Thymus (tissue), 11 donors: ENCODE measurements around the gene DHX34. TPM values are rescaled to one million over a fixed set of nuclear protein-coding genes. Genes with fewer than 3 reads are reported as not detected.
A peak's percentile ranks its signal among the peaks of the same experiment; 100 is the strongest.

ENCODE experiments used
- DNase-seq, 9 donors: peaks; one replicate each; pipeline ENCODE4 v3.0.0-alpha.2; 2013; ENCODE audit warnings: low spot score in 9 of 9, low read depth in 6 of 9, missing footprints in 1 of 9
- H3K27ac ChIP-seq, 2 donors: one replicate each; pipeline ENCODE4 v1.5.1; 2013; ENCODE audit warnings: control low read depth in 1 of 2, low read depth in 1 of 2, low read length in 1 of 2, mild to moderate bottlenecking in 1 of 2, moderate library complexity in 1 of 2
- H3K27me3 ChIP-seq, 2 donors: one replicate each; pipeline ENCODE4 v1.5.1; 2013; ENCODE audit warnings: low read length in 1 of 2; ENCODE audit not compliant: control insufficient read depth in 2 of 2, insufficient read depth in 1 of 2
- H3K36me3 ChIP-seq, 2 donors: one replicate each; pipeline ENCODE4 v1.5.1; 2013; ENCODE audit warnings: low read length in 1 of 2, mild to moderate bottlenecking in 1 of 2, moderate library complexity in 1 of 2; ENCODE audit not compliant: control insufficient read depth in 2 of 2, insufficient read depth in 2 of 2
- H3K4me1 ChIP-seq, 2 donors: one replicate each; pipeline ENCODE4 v1.5.1; 2013; ENCODE audit warnings: low read length in 2 of 2; ENCODE audit not compliant: control insufficient read depth in 2 of 2, insufficient read depth in 2 of 2
- H3K4me3 ChIP-seq, 2 donors: one replicate each; pipeline ENCODE4 v1.5.1; 2013; ENCODE audit warnings: low read length in 2 of 2, control low read depth in 1 of 2, mild to moderate bottlenecking in 1 of 2
- H3K9me3 ChIP-seq, 2 donors: one replicate each; pipeline ENCODE4 v1.5.1; 2013; ENCODE audit warnings: low read length in 1 of 2, mild to moderate bottlenecking in 1 of 2; ENCODE audit not compliant: control insufficient read depth in 2 of 2, insufficient read depth in 1 of 2
- WGBS: extraction: QIAGEN DNeasy Blood & Tissue Kit; methylation state at CpG from one replicate; pipeline ENCODE4 v1.1.7; 2013; 5-methylcytosine and 5-hydroxymethylcytosine counted together
- polyA plus RNA-seq: library from polyadenylated mRNA; stranded (reverse); fragments of 200-250 nt; gene quantifications from one replicate; pipeline ENCODE4 v1.2.3, GENCODE V29; 2013
- total RNA-seq: library from RNA; stranded (reverse); fragments of 120-200 nt; gene quantifications from one replicate; pipeline ENCODE4 v1.2.4, GENCODE V29; 2013
- donor health status: healthy.

The DHX34 gene
- total and polyA plus RNA-seq, 2 donors: 5.2 to 16.0 TPM

DNA sequence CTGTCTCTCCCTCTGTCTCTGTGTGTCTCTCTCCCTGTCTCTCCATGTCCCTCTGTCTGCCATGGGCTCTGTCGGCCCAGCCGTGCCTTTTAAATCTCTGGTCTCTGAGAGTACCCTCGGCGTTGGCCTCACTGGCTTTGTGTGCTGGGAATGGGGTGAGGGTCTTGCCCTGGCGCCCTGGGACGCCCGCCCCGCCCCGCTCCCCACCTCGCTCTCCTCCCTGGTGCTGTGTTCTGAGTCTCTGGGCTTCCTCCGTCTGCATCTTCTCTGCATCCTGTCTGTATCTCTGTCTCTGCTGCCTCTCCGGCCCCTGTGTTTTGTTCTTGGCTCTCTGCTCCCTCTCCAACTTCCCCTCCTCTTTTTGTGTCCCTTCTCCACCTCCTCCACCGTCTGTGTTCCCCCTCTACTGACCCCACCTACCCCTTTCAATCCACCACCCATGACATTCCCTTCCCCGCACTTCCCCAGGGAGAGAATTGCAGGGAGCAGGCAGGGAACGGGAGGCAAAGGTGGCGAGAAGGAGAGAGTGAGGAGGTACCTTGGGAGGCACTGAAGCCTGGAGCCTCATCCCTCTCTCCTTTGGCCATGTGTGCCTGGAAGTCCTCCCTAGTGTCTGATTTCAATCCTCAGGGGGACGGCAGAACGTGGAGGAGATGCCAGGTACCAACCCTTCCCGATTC lies 74.2 kb downstream of the DHX34 start:
- Histone ChIP-seq H3K27ac (no peak overlapping the region), H3K36me3 (no peaks in the 10 kb centered on the region), H3K9me3 (peaks cover 0 to 1% of the 10 kb centered on the region in 2 donors), H3K4me3 (no peak overlapping the region), H3K27me3 (peaks cover 42 to 97% of the 10 kb centered on the region in 2 donors), H3K4me1 (peaks cover 5 to 11% of the 10 kb centered on the region in 2 donors)
- WGBS: 19% methylated on average over 19 of the region's 19 CpGs
- DNase-seq: no peak

DNA sequence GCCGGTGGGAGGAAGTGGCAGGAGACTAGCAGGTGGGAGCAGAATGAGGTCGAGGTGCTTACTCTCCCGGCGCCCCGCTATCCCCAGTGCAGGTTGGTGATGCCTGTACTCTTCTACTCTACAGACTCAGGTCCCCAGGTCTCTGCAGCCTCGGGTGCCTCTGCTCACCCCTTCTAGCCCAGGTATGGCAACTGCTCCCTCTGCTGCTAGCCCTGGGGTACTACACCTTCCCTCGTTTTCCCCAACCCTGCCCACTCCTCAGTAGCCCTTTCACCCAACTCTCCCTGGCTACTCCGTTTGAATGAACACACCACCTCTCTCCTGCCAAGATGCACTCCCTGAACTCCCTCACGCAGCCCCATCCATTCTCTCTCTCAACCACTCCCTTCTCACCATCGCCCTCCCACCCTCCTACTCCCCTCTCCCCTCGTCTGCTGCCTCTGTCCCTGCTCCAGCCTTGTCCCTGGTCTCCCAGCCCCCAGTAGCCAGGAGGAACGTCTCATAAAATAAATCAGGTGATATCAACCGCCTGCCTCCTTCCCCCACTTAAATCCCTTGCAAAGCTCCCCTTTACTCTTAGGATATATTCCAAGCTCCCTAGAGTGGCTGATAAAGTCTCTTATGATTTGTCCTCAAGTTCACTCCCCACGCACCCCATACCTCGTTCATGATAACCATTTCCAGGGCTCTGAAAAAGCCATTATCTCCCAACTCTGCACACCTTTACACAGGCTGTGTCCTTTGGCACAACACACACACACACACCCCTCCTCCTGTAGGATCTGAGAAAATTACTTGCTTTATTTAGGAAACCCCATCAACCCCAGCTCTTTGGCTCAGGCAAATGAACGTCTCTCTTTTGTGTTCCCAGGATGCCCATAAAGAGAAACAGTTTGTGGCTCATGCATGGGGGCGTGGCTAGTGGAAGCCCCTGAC lies 78.4 kb downstream of the DHX34 start:
- H3K27ac ChIP-seq: peak overlapping the region in 1 of 2 donors; percentile 26
- peak in 5 of 9 donors; percentile 34 to 67 (median 50) for DNase-seq
- no peak overlapping the region for H3K4me3 ChIP-seq
- WGBS: 11% methylated on average over 17 of the region's 17 CpGs
- H3K4me1 ChIP-seq: peaks cover 3 to 26% of the 10 kb centered on the region in 2 donors
- H3K36me3 ChIP-seq: no peaks in the 10 kb centered on the region
- H3K9me3 ChIP-seq: peaks cover 0 to 5% of the 10 kb centered on the region in 2 donors
- H3K27me3 ChIP-seq: peaks cover 42 to 97% of the 10 kb centered on the region in 2 donors

GRCh38 chr19:47428177-47428894 lies 79.2 kb downstream of the DHX34 start:
- Histone ChIP-seq H3K27me3 (peaks cover 40 to 96% of the 10 kb centered on the region in 2 donors), H3K36me3 (no peaks in the 10 kb centered on the region), H3K4me3 (no peak overlapping the region), H3K27ac (no peak overlapping the region), H3K9me3 (peaks cover 0 to 5% of the 10 kb centered on the region in 2 donors), H3K4me1 (peaks cover 3 to 26% of the 10 kb centered on the region in 2 donors)
- DNase-seq: peak in 6 of 9 donors; percentile 33 to 75 (median 48)
- WGBS: 2% methylated on average over 27 of the region's 27 CpGs

DNA sequence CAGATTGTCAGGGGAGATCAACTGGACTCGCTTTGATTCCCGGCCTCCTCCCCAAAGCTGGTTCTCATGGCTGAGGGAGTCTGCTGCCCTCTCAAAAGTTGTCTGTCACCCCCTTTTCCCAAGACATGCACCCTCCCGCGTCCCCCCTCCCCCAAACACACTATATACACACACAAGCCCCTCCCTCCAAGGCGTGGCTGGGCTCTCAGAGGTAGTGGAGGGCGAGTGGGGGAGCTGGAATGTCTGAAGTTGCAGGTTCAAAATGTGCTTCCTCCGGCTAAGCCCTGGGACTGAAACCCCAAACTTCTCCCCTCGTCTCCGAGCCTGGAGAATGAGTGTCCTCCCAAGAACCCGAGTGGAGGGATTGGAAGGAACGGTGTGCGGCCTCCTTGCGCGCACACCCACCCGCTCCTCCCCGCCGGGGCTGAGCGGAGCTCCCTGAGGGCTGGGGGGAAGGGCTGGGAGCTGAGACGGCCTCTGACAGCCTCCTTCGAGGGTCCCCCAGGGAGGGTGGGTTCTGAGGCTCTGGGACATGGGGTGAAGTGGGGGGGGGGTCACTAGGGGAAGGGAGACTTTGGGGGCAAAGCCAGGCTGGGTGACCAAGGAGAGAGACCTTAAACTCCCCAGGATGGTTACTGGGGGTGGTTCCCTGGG lies 80.2 kb downstream of the DHX34 start:
- 22% methylated on average over 20 of the region's 20 CpGs for WGBS
- H3K36me3 ChIP-seq: no peaks in the 10 kb centered on the region
- no peak for DNase-seq
- H3K4me1 ChIP-seq: peaks cover 3 to 26% of the 10 kb centered on the region in 2 donors
- peaks cover 35 to 89% of the 10 kb centered on the region in 2 donors for H3K27me3 ChIP-seq
- H3K9me3 ChIP-seq: peaks cover 0 to 5% of the 10 kb centered on the region in 2 donors
- H3K27ac ChIP-seq: no peak overlapping the region
- no peak overlapping the region for H3K4me3 ChIP-seq

DNA sequence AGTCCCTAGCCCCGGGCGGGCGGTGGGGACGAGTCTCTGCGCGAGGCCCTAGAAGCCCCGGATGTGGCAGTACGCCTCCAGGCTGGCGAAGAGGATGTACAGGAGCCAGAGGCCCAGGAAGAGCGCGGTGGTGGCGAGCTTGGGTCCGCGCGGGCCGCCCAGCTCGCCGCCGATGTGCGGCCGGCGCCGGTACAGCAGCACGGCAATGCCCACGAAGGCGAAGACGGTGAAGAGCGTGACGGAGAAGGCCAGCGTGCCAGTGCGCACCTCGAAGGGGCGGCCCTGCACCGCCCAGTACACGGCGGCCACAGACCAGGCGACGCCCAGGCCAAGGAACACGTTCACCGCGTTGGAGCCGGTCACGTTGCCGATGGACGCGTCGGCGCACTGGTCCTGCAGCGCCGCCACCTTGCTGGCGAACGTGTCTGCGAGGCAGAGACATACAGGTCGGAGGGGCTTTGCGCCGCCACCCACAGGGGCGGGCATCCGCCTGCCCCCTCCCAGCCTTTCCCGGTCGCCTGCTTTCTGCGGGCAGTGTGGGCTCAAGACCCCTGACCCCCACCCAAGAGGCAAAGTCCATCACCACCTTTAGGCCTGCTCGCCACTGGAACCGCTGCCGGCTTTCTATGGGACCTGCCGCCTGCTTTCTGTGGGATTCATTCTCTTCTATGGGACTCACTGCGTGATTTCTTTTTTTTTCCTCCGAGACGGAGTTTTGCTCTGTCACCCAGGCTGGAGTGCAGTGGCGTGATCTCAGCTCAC lies 81.1 kb downstream of the DHX34 start:
- Histone ChIP-seq H3K36me3 (no peaks in the 10 kb centered on the region), H3K27ac (no peak overlapping the region), H3K4me1 (peaks cover 3 to 26% of the 10 kb centered on the region in 2 donors), H3K9me3 (peaks cover 0 to 5% of the 10 kb centered on the region in 2 donors), H3K4me3 (peak overlapping the region in 1 of 2 donors; percentile 15), H3K27me3 (peaks cover 35 to 81% of the 10 kb centered on the region in 2 donors)
- WGBS: 7% methylated on average over 69 of the region's 69 CpGs
- DNase-seq: no peak

- Histone ChIP-seq H3K4me3 (no peak overlapping the region), H3K36me3 (no peaks in the 10 kb centered on the region), H3K4me1 (peaks cover 3 to 28% of the 10 kb centered on the region in 2 donors), H3K9me3 (peaks cover 0 to 5% of the 10 kb centered on the region in 2 donors), H3K27ac (no peak overlapping the region), H3K27me3 (peaks cover 35 to 68% of the 10 kb centered on the region in 2 donors)
- WGBS: 56% methylated on average over 18 of the region's 18 CpGs
- DNase-seq: no peak
Observed at GRCh38 chr19:47432091-47432490, 83.0 kb downstream of the DHX34 start.
